Activated gamma-delta T cell treated with anti-CD3 and anti-CD28 coated beads, Interleukin-2, amount 50 U/mL, for 16 hours (primary cell): ENCODE results near the gene MAEL.

Source experiments
- DNase-seq: peaks from one replicate; pipeline ENCODE4 v3.0.0-alpha.2; 2020; ENCODE audit warnings: low read depth

Gene MAEL

DNA sequence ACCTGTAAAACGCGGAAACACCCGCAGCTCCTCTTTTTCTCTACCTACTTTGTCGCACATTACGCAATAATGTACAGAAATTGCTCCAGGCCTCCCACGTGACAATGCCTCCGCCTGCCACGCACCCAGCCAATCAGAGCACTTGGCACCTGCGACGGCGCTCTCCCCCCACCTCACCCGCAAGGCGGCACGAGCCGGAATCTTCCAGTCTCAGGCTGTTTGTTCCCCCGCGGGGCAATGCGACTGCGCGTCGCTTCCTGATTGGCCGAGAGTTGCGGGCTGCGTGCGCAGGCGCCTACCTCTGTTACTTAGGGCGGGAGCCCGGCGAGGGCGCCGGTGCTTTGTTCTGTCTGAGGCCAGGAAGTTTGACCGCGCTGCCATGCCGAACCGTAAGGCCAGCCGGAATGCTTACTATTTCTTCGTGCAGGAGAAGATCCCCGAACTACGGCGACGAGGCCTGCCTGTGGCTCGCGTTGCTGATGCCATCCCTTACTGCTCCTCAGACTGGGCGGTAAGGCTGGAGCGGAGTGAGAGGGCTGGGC is at the start of gene MAEL:
MAEL (plus strand) TSS at position 307 of the 542 bp plus-strand sequence; CDS start at position 380, 73 bp downstream.
- no peak for DNase-seq

DNA sequence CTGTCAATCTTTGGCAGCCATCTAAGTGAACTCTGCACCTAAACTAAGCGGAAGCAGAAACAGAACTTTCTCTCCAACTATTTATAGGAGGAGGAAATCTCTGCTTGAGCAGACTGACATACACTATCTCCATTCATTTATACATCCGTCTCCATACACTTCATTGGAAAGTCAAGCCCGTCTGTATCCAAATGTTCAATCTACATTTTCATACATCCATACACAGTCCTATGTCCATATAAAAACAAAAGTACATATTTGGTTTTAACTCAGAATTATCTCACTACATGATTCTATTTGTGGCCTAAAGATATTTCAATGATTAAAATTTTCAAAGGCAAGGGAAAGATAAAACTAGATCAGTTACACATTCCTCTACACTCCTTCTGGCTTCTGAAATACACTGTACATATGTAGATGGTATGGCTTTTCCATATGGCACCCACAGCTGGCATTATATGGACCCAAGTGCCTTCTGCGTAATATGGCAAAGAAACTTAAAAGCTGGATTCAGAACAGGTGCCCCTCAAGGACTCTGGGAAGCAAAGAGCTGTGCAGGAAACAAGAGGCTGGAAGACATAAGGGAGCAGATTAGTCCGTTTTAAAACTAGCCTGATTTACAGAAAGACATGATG is 49.2 kb upstream of the MAEL start:
- DNase-seq: no peak

DNA sequence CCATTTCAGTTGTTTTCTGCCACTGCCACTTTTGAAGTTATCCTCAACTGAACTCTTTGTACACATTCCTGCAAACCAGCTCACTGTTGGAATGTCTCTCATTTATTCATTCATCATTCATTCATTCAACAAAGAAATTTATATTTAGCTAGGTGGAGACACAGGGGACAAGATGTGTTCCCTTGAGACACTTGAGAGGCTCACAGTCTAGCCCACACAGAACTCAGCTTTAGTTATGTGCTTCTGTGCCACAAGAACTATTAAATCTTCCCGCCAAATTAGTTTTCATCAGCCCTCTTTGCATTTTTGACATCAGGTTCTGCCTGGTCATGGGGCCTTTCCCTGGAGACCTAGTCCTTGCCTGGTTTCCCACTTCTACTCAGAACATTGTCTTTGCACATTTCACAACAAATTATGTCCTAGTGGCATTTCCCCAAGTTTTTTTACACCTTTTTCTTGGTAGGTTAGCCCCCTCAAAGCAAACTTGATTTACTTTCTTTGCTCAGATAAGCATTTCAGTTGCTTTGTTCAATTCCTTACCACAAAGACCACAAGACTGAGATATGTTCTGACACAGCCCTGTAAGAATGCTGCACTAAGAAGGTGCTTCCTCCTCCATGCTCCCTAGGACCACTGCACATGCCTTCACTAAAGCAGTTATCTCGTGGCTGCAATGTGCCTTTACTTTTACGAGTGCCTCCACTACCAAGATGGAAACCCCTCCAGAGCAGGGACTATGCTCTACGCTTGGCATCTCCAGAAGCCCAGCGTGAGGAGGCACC is 44.7 kb upstream of the MAEL start:
- no peak for DNase-seq

DNA sequence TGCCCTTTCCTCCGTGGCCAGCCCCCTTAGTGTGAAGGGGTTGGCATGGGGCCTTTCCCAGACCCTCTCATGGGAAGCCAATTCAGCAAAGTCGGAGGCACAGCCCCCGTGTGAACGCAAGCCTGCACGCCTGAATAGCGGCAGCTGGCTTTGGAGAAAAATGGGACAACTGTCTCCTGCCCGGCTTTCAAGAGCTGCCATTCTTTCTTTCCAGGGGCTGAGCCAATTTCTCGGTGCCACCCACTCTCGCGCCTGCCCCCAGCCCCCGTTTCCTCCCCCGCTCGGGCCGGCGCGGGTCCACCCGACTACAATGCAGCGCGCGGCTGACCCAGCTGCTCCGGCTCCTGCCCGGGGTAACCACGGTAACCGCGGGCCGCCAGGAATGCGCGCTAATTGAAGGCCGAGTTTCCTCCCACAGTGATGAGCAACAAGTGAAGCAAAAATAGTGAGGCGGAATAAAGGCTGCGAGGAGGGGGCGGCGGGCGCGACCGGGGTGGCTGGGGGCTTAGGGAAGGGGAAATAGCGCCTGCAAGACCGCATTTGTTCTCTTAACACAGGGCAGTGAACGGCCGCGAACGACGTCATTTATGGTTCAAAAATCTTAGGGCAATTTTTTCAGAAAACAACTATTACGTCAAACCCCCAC is 41.6 kb upstream of the MAEL start:
- DNase-seq: no peak

DNA sequence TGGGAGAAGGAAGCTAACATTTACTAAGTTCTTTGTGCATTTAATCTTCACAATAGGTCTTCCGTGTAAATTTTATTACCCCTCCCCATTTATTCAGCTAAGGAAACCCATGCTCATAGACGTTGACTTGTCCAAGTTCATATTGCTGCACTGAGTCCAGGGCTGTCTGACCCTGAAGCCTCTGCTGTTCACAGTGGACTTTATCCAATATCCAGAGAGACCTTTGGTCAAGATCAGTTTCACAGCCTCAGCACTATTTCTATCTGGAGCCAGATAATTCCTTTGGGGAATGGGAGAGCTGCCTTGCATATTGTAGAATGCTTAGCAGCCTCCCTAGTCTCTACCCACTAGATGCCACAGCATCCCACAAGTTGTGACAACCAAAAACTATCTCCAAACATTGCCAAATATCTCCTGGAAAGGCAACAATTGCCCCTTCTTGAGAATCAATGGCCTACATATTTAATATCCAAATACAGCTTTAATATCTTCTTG is 40.2 kb upstream of the MAEL start:
- no peak for DNase-seq

DNA sequence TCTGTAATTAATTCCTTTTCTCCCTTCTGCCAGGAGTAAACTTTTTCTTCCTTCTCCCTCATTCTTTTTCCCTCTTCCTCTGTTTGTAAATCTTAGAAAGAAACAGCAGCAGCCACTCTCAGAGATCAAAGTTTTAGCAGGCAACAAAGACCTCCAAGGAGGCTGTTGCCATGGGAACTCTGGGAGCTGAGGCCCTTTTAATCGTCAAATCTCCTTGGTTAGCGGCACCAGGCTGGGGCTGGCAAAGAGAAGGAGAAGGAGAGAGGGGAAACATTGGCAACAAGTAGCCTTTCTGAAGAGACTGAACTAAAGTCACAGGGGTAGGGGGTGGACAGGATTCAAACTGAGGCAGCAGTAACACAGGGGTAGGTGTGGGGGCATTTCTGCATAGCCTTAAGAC is 38.9 kb upstream of the MAEL start:
- DNase-seq: no peak

DNA sequence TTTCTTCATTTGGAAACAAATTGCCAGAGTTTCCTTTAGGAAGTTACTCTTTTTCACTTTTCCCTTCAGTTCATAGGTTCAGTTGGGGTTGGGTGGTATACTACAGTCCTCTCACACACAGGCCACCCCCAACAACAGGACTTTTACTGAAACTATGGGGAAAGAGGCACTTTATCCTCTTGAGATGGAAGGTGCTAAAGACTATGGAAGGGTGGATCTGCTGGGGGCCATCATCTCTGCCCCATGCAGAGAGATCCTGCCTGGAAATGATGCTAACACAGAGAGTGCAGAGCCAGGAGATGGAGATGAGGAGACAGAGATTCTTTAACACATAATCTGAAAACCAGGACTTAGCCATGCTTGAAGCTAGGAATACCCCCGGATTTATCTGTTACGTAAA is 38.0 kb upstream of the MAEL start:
- no peak for DNase-seq

DNA sequence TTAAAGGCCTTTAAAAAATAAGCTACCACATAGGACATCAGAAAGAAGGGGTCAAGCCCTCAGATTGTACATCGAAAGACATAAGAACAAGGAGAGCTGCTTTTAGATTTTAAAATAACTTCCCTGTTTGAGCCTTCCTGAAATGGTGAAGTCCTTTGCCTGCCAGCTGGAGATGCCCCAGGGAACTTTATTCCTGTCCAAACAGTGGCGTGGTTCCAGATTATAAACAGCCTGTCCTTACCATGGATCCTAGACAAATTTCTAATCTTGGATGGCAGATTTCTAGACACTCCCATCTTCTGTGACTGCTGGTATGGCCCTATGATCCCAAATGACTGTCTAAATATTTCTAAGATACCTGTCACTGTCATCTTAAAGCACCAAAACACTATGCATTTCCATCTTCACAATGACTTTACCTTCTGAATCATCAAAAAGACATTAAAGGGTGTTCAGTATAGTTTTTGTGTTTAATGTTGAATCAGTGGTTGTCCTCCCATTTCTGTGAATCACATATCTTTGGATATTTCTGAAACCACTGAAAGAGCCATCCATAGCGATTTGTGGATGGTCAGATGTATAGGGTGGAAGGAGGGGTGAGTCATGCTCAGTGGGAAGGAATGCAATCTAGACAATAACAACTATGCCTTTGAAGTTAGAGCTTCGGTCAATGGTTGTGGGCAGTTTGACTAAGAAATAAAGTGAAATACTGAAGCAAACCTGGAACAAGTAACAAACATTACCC is 36.9 kb upstream of the MAEL start:
- DNase-seq: no peak

DNA sequence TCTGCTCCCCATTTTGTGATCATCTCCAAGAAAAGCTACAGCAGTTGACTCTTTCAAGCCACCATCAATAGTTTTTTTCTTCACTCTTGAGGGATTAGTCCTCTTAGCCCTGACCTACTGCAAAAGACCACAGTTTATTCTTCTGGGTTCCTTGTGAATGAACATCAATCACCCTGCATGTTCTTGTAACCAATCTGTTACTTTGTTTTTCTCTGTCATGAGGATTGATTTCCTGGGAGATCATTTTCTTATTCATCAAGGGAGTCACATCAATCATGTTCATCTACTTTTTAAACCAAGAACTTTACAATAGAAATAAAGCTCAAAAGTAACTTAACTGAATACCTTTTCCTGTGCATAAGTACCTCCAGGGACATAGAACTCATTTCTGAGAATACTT is 35.6 kb upstream of the MAEL start:
- DNase-seq: no peak

DNA sequence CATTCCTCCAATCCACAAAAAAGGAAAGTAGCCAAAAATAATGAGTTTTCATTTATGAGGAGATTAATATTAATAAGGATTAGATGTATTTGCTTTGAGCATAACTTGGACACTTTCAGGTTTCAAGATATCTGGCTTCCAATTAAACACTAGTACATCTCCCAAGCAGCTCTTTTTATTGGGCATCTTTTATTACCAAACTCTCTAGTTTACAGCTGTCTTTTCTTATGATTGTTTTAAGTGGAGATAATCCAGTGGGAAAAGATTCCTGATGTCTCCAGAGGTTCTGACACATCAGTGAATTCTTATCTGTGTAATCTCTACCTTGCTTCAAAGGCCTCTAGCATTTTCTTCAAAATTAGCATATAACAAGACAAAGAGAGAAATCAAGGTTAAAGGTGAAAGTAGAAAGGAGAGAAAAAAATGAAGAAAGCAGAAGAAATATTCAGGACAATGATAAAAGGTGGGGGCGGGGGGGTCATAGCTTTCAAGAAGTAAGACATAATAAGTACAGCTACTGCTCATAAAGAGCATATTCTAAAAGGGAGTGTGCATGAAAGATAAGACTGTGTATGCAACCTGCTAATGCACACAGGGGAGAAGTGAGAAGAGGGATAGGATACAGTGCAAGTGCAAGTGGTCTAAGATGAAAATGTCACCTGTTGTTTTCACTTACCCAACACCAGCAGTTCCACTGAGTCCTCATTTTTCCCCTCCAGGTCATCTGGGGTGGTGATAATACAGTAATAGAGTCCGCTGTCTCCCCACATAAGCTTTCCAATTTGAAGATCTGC is 32.8 kb upstream of the MAEL start:
- no peak for DNase-seq

DNA sequence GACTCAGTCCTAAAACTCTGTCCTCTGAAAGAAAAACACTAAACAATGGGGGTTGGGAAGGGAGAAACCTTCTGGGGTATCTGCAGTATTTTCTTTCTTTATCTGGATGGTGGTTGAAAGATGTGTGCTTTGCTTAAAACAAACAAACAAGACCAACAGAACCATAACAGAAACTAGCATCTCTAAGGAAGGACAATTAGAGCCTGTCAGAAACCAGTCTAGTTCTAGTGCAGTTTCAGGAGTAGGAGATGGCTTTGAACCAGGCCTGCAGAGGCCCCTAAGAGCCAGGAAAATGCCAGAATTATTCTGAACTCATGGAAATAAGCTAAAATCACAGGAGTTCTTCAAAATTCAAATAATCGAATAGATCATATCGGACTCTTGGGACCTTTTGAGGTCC is 32.2 kb upstream of the MAEL start:
- no peak for DNase-seq

DNA sequence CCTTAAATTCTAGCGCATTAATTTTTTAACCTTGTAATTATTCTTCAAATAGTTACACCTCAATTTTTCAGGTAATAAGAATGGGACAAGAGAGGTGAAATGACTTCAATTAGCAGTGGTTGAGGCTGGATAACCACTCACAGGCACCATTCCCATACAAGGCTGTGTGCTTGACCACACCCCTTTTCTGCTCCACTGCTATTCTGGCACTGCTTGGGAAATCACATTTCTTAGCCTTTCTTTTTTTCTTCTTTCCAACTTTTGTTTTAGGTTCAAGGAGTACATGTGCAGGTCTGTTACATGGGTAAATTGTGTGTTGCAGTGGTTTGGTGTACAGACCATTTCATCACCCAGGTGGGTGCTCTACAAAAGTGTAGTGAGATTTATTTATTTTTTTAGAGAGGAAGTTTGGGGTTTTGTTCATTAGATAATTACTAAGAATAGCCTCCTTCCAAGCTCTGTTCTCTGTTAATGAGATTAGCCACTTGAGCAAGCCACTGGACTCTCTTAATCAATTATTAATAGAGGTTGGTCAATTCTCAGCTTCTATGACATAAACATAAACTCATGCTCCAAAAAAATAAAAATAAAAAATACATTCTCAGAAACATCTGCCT is 28.1 kb upstream of the MAEL start:
- DNase-seq: no peak

DNA sequence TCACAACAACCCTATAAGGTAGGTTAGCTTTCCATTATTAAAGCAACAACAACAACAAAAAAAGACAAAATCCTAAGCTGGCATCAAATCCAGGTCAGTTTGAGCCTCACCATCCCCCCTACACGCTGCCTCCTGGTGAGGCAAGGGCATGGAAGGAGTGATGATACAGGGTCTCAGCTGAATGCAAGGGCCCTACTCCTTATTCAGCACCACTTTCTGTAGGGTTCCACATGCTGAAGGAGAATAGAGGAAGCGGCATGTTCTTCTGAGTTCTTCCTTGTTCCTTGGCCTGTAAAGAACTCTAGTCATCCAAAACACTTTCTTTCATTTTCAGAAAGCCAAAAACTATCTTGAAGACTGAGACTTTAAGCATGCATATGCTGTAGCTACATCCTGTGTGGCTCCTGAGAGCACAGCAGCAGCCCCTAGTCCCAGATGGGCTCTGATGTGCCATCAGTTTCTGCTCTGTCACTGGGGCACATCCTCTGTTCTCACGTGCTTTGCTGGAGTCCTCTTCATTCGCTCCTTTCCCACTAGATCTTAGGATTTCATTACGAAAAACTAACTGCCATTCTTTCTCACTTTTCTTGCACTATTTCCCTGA is 19.9 kb upstream of the MAEL start:
- no peak for DNase-seq

DNA sequence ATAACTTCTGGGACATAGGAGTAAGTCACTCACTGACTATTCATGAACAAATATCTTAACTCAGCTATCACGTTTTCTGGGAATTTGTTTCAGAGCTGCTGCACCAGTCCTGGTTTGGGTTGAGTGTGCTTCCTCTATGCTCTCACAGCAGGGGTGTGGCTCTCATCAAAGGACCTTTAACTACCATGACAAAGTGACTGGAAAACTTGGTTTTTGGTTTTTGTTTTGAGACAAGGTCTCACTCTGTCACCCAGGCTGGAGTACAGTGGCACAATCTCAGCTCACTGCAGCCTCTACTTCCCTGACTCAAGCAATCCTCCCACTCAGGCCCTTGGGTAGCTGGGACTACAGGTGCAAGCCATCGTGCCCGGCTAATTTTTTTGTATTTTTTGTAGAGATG is 17.8 kb upstream of the MAEL start:
- no peak for DNase-seq

DNA sequence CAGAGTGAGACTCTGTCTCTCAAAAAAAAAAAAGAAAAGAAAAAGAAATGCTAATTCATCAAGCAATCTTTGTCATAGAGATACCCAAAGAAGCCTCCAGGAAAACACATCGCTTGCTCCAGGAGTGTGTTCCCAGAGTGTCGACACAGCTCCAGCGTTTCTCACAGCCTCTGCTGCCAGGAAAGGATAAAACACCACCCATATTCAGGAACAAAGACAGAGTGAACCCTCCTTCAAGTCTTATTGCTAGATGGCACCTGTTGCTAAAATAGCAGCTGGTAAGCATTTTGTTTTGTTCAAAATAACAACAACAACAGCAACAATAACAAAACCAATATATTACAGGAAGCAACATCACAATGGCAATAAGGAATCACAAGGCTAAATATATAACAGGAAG is 16.9 kb upstream of the MAEL start:
- DNase-seq: no peak

DNA sequence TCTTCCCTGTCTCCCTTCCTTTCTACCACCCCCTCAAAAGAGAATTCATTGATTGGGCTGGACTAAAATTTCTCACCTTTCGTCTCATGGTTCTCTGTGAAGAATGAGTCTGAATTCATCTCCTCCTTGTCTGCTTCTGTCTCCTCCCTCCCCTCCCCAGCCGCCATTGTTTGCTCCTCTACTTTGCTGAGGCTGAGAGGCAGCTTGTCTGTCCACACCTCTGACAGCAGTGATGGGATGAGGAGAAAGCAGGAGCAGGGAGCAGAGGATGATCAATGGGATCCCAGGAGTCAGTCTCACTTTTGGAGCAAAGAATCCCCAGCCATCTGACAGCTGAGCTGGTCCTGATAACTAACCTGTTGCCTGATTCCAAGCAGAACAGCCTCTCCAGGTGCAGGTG is 16.3 kb upstream of the MAEL start:
- DNase-seq: no peak

DNA sequence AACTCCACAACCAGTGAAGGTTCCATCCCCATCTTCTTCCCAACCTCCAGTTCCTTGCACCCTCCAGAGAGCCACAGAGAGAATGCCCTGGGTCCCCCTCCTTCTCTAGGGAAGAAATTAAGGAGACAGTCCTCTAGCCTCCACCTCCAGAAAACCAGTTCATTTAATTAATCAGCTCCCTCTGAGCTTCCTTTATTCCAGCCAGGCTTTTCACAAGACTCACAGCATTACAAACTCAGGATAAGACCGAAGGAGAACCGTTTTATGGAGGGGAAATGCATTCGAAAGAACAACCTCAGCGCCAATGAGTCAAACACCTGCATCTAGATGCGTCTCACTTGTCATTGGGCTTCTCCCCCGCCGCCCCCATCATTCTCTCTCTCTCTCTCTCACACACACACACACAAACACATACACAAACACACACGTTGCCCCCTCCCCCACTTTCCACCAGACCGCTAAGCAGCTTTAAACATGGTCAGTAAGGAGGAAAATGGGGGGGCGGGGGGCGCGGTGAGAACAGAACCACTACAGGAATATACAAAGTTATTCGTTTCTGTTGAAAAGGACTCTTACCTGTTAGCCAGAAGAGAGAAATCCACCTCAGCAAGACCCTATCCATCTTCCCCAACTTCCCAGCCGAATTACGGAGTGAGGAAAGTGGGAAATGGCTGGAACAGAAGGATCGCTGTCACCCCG is 14.3 kb upstream of the MAEL start:
- peak; percentile 13 for DNase-seq

DNA sequence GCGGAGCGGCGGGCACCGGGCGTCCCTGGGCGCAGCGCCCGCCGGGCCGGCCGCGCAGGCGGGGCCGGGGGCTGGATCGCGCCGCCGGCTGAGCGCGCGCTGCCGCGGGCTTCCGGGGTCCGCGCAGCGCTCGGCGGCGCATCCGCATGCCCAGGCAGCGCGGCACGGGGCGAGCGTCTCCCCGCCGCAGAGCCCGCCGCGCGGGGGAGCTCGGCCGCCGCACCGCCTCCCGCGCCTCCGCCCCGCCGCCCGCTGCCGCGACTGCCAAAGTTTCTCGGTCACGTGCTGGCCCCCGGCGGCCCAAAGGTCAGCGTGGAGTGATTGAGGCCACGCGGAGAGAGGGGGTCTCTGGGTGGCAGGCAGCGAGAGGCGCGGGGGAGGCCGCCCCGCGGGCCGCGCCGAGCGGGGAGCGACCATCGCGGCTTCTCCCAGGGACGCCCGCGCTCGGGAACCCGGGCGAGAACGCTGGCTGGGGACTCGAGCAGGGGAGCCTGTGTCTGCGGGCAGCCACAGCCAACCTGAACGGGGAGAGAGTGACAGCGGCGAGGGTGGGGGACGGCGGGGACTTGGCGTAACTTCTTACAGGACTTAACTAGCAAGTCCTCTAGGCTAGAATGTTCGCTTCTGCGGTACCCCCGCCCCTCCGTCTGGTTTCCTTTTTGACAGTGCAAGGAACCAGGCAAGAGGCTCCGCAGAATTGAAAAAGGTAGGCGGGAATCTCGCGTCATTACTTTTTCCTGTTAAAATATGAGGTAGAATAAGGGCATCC is 13.5 kb upstream of the MAEL start, which contains the start of gene ILDR2:
ILDR2 (minus strand) TSS at position 180 of the 769 bp plus-strand sequence. CDS start 272 bp downstream, outside the sequence.
- DNase-seq: peak; percentile 32

DNA sequence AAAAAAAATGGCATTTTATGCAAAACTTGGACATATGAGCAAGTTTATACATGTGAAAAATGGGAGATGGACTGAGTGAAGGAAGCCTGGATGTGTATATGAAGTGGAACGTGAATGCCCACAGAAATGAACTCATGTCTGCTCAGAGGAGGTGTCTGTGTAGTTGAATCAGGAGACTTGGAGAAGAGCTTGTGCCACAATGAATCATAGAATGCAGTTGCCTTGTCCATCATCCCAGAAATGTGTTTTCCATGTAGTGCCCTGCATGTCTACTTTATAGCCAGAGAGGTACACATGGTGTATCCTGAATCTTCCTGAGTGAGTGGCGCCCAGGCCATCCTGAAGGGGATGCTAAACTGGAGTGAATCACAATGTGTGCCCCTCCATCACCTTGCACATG is 11.1 kb upstream of the MAEL start:
- DNase-seq: no peak
